ENCODE measurements around the gene RAB36.

- TF ChIP-seq POLR2AphosphoS5 (IDR thresholded peaks at IDR 0.05) (no peak), EP300 (IDR thresholded peaks at IDR 0.05) (no peak)
Measured at GRCh38 chr22:23158516-23159290, 13.4 kb downstream of the RAB36 start.

Measured in esophagus muscularis mucosa (tissue), 3 donors.